Neural cell (in vitro differentiated cells): Measurements from ENCODE around the gene MUC5B.

Experiments used
- CTCF ChIP-seq: fragments of 450-650 bp; IDR thresholded peaks from 2 replicates; pipeline ENCODE4 v1.5.1; 2014; ENCODE audit warnings: antibody characterized with exemption, mild to moderate bottlenecking, moderate library complexity; ENCODE audit not compliant: poor library complexity, severe bottlenecking
- EP300 ChIP-seq: fragments of 450-650 bp; conservative IDR thresholded peaks from 2 replicates; pipeline ENCODE4 v1.6.1; 2014; ENCODE audit warnings: antibody characterized with exemption, mild to moderate bottlenecking, moderate library complexity; ENCODE audit not compliant: poor library complexity, severe bottlenecking
- EZH2 ChIP-seq: fragments of 200-600, 300-800 bp; shearing (Covaris generic), sonication (generic); IDR thresholded peaks from 2 replicates; pipeline ENCODE4 v1.6.1; 2014; ENCODE audit warnings: antibody characterized with exemption, low read length, borderline replicate concordance, mild to moderate bottlenecking; ENCODE audit not compliant: insufficient read depth, poor library complexity, severe bottlenecking
- POLR2AphosphoS5 ChIP-seq: IDR thresholded peaks from 2 replicates; pipeline ENCODE4 v1.6.1; 2012
- SMC3 ChIP-seq: fragments of 450-650 bp; conservative IDR thresholded peaks from 2 replicates; pipeline ENCODE4 v1.6.1; 2014; ENCODE audit warnings: antibody characterized with exemption, mild to moderate bottlenecking, moderate library complexity; ENCODE audit not compliant: poor library complexity
- TAF1 ChIP-seq: IDR thresholded peaks from 2 replicates; pipeline ENCODE4 v1.6.1; 2012; ENCODE audit warnings: low read depth

GRCh38 chr11:1205987-1206331 is 16.9 kb upstream of the MUC5B start:
- TF ChIP-seq TAF1 (no peak), EP300 (no peak), CTCF (no peak), SMC3 (no peak), POLR2AphosphoS5 (no peak), EZH2 (no peak)
